HG03520 (cell line): ENCODE measurements around the gene KRT25.

ENCODE experiments used
- ATAC-seq: cut with Tn5 transposase; IDR thresholded peaks from one replicate; pipeline ENCODE4 v1.9.1; 2021; ENCODE audit warnings: mild to moderate bottlenecking, moderate library complexity; ENCODE audit not compliant: unreplicated experiment

The KRT25 gene

GRCh38 chr17:40755231-40755630 lies at the start of gene KRT25:
KRT25 (minus strand) TSS chr17:40755331; CDS start chr17:40755271, 60 bp downstream.
- no peak for ATAC-seq

- ATAC-seq = no peak
Measured at GRCh38 chr17:40803617-40804082, 48.5 kb upstream of the KRT25 start.

GRCh38 chr17:40801157-40801556 lies 46.0 kb upstream of the KRT25 start:
- ATAC-seq = no peak

- ATAC-seq = no peak
Measured at GRCh38 chr17:40800381-40800780, 45.2 kb upstream of the KRT25 start.

- ATAC-seq = no peak
Measured at GRCh38 chr17:40799859-40800258, 44.7 kb upstream of the KRT25 start, which contains the start of gene KRT28. KRT28 (minus strand) TSS chr17:40799959; CDS start chr17:40799893, 66 bp downstream.

- no peak for ATAC-seq
Measured at GRCh38 chr17:40796846-40797245, 41.7 kb upstream of the KRT25 start.

GRCh38 chr17:40795019-40795667 lies 40.0 kb upstream of the KRT25 start:
- no peak for ATAC-seq

GRCh38 chr17:40794466-40794865 lies 39.3 kb upstream of the KRT25 start:
- no peak for ATAC-seq

- no peak for ATAC-seq
Measured at GRCh38 chr17:40793832-40794231, 38.7 kb upstream of the KRT25 start.

GRCh38 chr17:40791787-40792436 lies 36.8 kb upstream of the KRT25 start:
- no peak for ATAC-seq

- ATAC-seq = no peak
Measured at GRCh38 chr17:40791111-40791510, 36.0 kb upstream of the KRT25 start.

GRCh38 chr17:40782450-40782849 lies 27.3 kb upstream of the KRT25 start, which contains the start of gene KRT27:
KRT27 (minus strand) TSS chr17:40782550; CDS start chr17:40782493, 57 bp downstream.
- no peak for ATAC-seq

- no peak for ATAC-seq
Measured at GRCh38 chr17:40779181-40779909, 24.2 kb upstream of the KRT25 start.

- no peak for ATAC-seq
Measured at GRCh38 chr17:40778461-40778860, 23.3 kb upstream of the KRT25 start.

GRCh38 chr17:40777971-40778370 lies 22.8 kb upstream of the KRT25 start:
- no peak for ATAC-seq

- no peak for ATAC-seq
Measured at GRCh38 chr17:40777459-40777858, 22.3 kb upstream of the KRT25 start.

- no peak for ATAC-seq
Measured at GRCh38 chr17:40775945-40776344, 20.8 kb upstream of the KRT25 start.

- ATAC-seq = no peak
Measured at GRCh38 chr17:40772101-40772500, 17.0 kb upstream of the KRT25 start, which contains the start of gene KRT26. KRT26 (minus strand) TSS chr17:40772201; CDS start chr17:40772113, 88 bp downstream.

- no peak for ATAC-seq
Measured at GRCh38 chr17:40765657-40766056, 10.5 kb upstream of the KRT25 start.

GRCh38 chr17:40763752-40764151 lies 8.6 kb upstream of the KRT25 start:
- no peak for ATAC-seq
